GM18499 (cell line): ENCODE measurements around the gene MYPOP.
"Not testable (repeated sequence)": the region's sequence is repeated elsewhere in the genome, so short reads cannot be mapped to it uniquely, and the experiment has no call there.

Experiments
- ATAC-seq: cut with Tn5 transposase; IDR thresholded peaks from one replicate; pipeline ENCODE4 v1.9.1; 2021; ENCODE audit warnings: moderate number of reproducible peaks; ENCODE audit not compliant: insufficient read depth, unreplicated experiment

The MYPOP gene

GRCh38 chr19:45884682-45885555 is 17.5 kb downstream of the MYPOP start:
- no peak for ATAC-seq

GRCh38 chr19:45883881-45884681 is 18.3 kb downstream of the MYPOP start:
- no peak for ATAC-seq

GRCh38 chr19:45883586-45883880 is 18.9 kb downstream of the MYPOP start:
- no peak for ATAC-seq

- ATAC-seq, result no peak
These were observed 19.5 kb downstream of the MYPOP start for GRCh38 chr19:45882652-45883585.

GRCh38 chr19:45881909-45882528 is 20.4 kb downstream of the MYPOP start:
- no peak for ATAC-seq

- ATAC-seq, result no peak
These were observed 21.1 kb downstream of the MYPOP start for GRCh38 chr19:45881082-45881908.

GRCh38 chr19:45879971-45880370 is 22.4 kb downstream of the MYPOP start:
- ATAC-seq, result no peak

GRCh38 chr19:45879055-45879454 is 23.4 kb downstream of the MYPOP start:
- ATAC-seq, result no peak

- ATAC-seq, result no peak
These were observed 24.2 kb downstream of the MYPOP start for GRCh38 chr19:45878043-45878794.

- no peak for ATAC-seq
These were observed 25.8 kb downstream of the MYPOP start for GRCh38 chr19:45876411-45877197.

- no peak for ATAC-seq
These were observed 26.3 kb downstream of the MYPOP start for GRCh38 chr19:45876161-45876410.

- ATAC-seq, result no peak
These were observed 27.8 kb downstream of the MYPOP start for GRCh38 chr19:45874620-45874966.

GRCh38 chr19:45873219-45873772 is 29.1 kb downstream of the MYPOP start:
- ATAC-seq, result no peak

- no peak for ATAC-seq
These were observed 30.1 kb downstream of the MYPOP start for GRCh38 chr19:45872095-45872919.

- ATAC-seq, result no peak
These were observed 31.6 kb downstream of the MYPOP start for GRCh38 chr19:45870798-45871197.

GRCh38 chr19:45867241-45867640 is 35.2 kb downstream of the MYPOP start:
- ATAC-seq, result not testable (repeated sequence)
